Neuronal stem cell (in vitro differentiated cells): ENCODE results near the gene EPHA1.

Experiments used
- DNase-seq: peaks from one replicate; pipeline ENCODE4 v3.0.0-alpha.2; 2013; ENCODE audit warnings: low spot score
- H2AFZ ChIP-seq: one replicate; pipeline ENCODE4 v1.6.1; 2013; ENCODE audit warnings: mild to moderate bottlenecking, low read length, inconsistent platforms
- H2AK5ac ChIP-seq: 2 replicates; pipeline ENCODE4 v1.6.1; 2013; ENCODE audit warnings: low read depth, mild to moderate bottlenecking, inconsistent platforms, low read length, moderate library complexity, mixed read lengths
- H2BK120ac ChIP-seq: 2 replicates; pipeline ENCODE4 v1.6.1; 2013; ENCODE audit warnings: low read depth, mild to moderate bottlenecking, inconsistent platforms, low read length, moderate library complexity, mixed read lengths
- H2BK12ac ChIP-seq: one replicate; pipeline ENCODE4 v1.6.1; 2013; ENCODE audit warnings: low read length, inconsistent platforms
- H2BK15ac ChIP-seq: 2 replicates; pipeline ENCODE4 v1.6.1; 2013; ENCODE audit warnings: mild to moderate bottlenecking, low read length, inconsistent platforms, mixed read lengths
- H2BK5ac ChIP-seq: one replicate; pipeline ENCODE4 v1.6.1; 2013; ENCODE audit warnings: inconsistent platforms, mild to moderate bottlenecking, low read length, moderate library complexity
- H3K14ac ChIP-seq: one replicate; pipeline ENCODE4 v1.6.1; 2013; ENCODE audit warnings: low read length, inconsistent platforms
- H3K18ac ChIP-seq: 2 replicates; pipeline ENCODE4 v1.6.1; 2013; ENCODE audit warnings: low read length, inconsistent platforms
- H3K23ac ChIP-seq: 2 replicates; pipeline ENCODE4 v1.6.1; 2013; ENCODE audit warnings: low read depth, mild to moderate bottlenecking, mixed read lengths, low read length, inconsistent platforms; ENCODE audit not compliant: poor library complexity
- H3K27ac ChIP-seq: replicated peaks from 3 replicates; pipeline ENCODE4 v1.5.1; 2013; ENCODE audit warnings: low read length, inconsistent platforms
- H3K27me3 ChIP-seq, 3 experiments: 2 replicates each; pipeline ENCODE4 v1.6.1; 2013; ENCODE audit warnings: low read length in 3 of 3, mild to moderate bottlenecking in 2 of 3, inconsistent platforms in 1 of 3, low read depth in 1 of 3, mixed read lengths in 1 of 3, moderate library complexity in 1 of 3; ENCODE audit not compliant: control insufficient read depth in 3 of 3, insufficient read depth in 3 of 3
- H3K36me3 ChIP-seq, 2 donors: replicated peaks in 1 of 2; 2 replicates each; pipeline ENCODE4 v1.6.1; 2013; ENCODE audit warnings: low read length in 2 of 2; ENCODE audit not compliant: control insufficient read depth in 2 of 2, insufficient read depth in 2 of 2
- H3K4ac ChIP-seq: 2 replicates; pipeline ENCODE4 v1.6.1; 2013; ENCODE audit warnings: inconsistent platforms, mild to moderate bottlenecking, low read length, moderate library complexity
- H3K4me1 ChIP-seq, 2 donors: 1 replicate in 1 of 2; 2 replicates in 1 of 2; pipeline ENCODE4 v1.6.1; 2013; ENCODE audit warnings: low read length in 2 of 2, low read depth in 1 of 2; ENCODE audit not compliant: control insufficient read depth in 2 of 2, insufficient read depth in 1 of 2
- H3K4me2 ChIP-seq: one replicate; pipeline ENCODE4 v1.6.1; 2013; ENCODE audit warnings: mild to moderate bottlenecking, low read length, inconsistent platforms; ENCODE audit not compliant: insufficient read depth, poor library complexity, severe bottlenecking
- H3K4me3 ChIP-seq, 2 donors: 2 replicates each; pipeline ENCODE4 v1.5.1; 2013; ENCODE audit warnings: low read length in 2 of 2, mild to moderate bottlenecking in 2 of 2, inconsistent platforms in 1 of 2, moderate library complexity in 1 of 2
- H3K79me1 ChIP-seq: one replicate; pipeline ENCODE4 v1.6.1; 2013; ENCODE audit warnings: low read depth, mild to moderate bottlenecking, inconsistent platforms, low read length, moderate library complexity
- H3K9ac ChIP-seq: one replicate; pipeline ENCODE4 v1.6.1; 2013; ENCODE audit warnings: mild to moderate bottlenecking, low read depth, low read length, inconsistent platforms; ENCODE audit not compliant: poor library complexity
- H3K9me3 ChIP-seq, 2 donors: replicated peaks in 1 of 2; 2 replicates each; pipeline versions ENCODE3 to v1.6.1; 2013; ENCODE audit warnings: low read length in 2 of 2, mild to moderate bottlenecking in 2 of 2, inconsistent platforms in 1 of 2, low read depth in 1 of 2, mixed read lengths in 1 of 2, moderate library complexity in 1 of 2; ENCODE audit not compliant: control insufficient read depth in 2 of 2, insufficient read depth in 1 of 2
- H4K8ac ChIP-seq: one replicate; pipeline ENCODE4 v1.6.1; 2013; ENCODE audit warnings: low read depth, mild to moderate bottlenecking, inconsistent platforms, low read length, moderate library complexity
- H4K91ac ChIP-seq: one replicate; pipeline ENCODE4 v1.6.1; 2013; ENCODE audit warnings: low read length, low read depth, mild to moderate bottlenecking, inconsistent platforms; ENCODE audit not compliant: poor library complexity
- WGBS, 2 donors: extraction: QIAGEN DNeasy Blood & Tissue Kit; methylation state at CpG; one replicate each; pipeline ENCODE4 v1.1.7; 2013; ENCODE audit warnings: missing lambda C conversion rate in 2 of 2, mixed read lengths in 1 of 2; ENCODE audit not compliant: insufficient read length in 2 of 2, insufficient replicate concordance in 1 of 2; ENCODE audit errors: extremely low coverage in 2 of 2; 5-methylcytosine and 5-hydroxymethylcytosine counted together

EPHA1 gene

GRCh38 chr7:143382791-143383641, 25.6 kb downstream of the EPHA1 start:
- H3K4me3 ChIP-seq, result peak overlapping the region; percentile 39 to 76
- no peak overlapping the region for H2BK120ac ChIP-seq
- no peak overlapping the region for H3K27ac ChIP-seq
- H3K27me3 ChIP-seq, result no peaks in the 10 kb centered on the region
- peaks cover 7% of the 10 kb centered on the region for H3K79me1 ChIP-seq
- H2BK12ac ChIP-seq, result no peak overlapping the region
- no peak overlapping the region for H3K18ac ChIP-seq
- H2BK5ac ChIP-seq, result no peak overlapping the region
- WGBS, 2 donors, result no CpG with 5 or more reads among the region's 15 CpGs
- peak overlapping the region; percentile 40 for H2AK5ac ChIP-seq
- peak overlapping the region; percentile 12 for H3K4me2 ChIP-seq
- no peak overlapping the region for H2AFZ ChIP-seq
- H3K36me3 ChIP-seq, result peaks cover 13 to 47% of the 10 kb centered on the region in 2 donors
- no peak overlapping the region for H4K8ac ChIP-seq
- H3K23ac ChIP-seq, result no peak overlapping the region
- DNase-seq, result no peak
- H3K4me1 ChIP-seq, result peaks cover 16 to 19% of the 10 kb centered on the region in 2 donors
- peaks cover 0 to 2% of the 10 kb centered on the region in 2 donors for H3K9me3 ChIP-seq
- no peak overlapping the region for H4K91ac ChIP-seq
- no peak overlapping the region for H3K14ac ChIP-seq
- H2BK15ac ChIP-seq, result no peak overlapping the region
- H3K9ac ChIP-seq, result no peak overlapping the region
- no peak overlapping the region for H3K4ac ChIP-seq

- no peak overlapping the region for H3K4ac ChIP-seq
- peaks cover 0 to 2% of the 10 kb centered on the region in 2 donors for H3K9me3 ChIP-seq
- H2BK120ac ChIP-seq, result no peak overlapping the region
- peak overlapping the region; percentile 93 for H3K18ac ChIP-seq
- WGBS, 2 donors, result no CpG with 5 or more reads among the region's 21 CpGs
- peak overlapping the region; percentile 76 to 94 for H3K4me3 ChIP-seq
- H4K91ac ChIP-seq, result no peak overlapping the region
- H2BK5ac ChIP-seq, result peak overlapping the region; percentile 79
- H3K4me2 ChIP-seq, result peak overlapping the region; percentile 73
- H2BK12ac ChIP-seq, result no peak overlapping the region
- no peaks in the 10 kb centered on the region for H3K27me3 ChIP-seq
- no peak for DNase-seq
- peak overlapping the region; percentile 44 for H3K23ac ChIP-seq
- peak overlapping the region; percentile 96 for H2AFZ ChIP-seq
- no peak overlapping the region for H3K14ac ChIP-seq
- no peak overlapping the region for H3K27ac ChIP-seq
- peaks cover 8 to 39% of the 10 kb centered on the region in 2 donors for H3K36me3 ChIP-seq
- no peak overlapping the region for H4K8ac ChIP-seq
- H3K79me1 ChIP-seq, result peaks cover 4% of the 10 kb centered on the region
- H2BK15ac ChIP-seq, result no peak overlapping the region
- H3K9ac ChIP-seq, result peak overlapping the region; percentile 61
- peak overlapping the region; percentile 34 for H2AK5ac ChIP-seq
- peaks cover 16 to 19% of the 10 kb centered on the region in 2 donors for H3K4me1 ChIP-seq
Measured at GRCh38 chr7:143382126-143382790, 26.4 kb downstream of the EPHA1 start.

GRCh38 chr7:143381427-143382125, 27.1 kb downstream of the EPHA1 start:
- H2BK120ac ChIP-seq, result no peak overlapping the region
- WGBS, 2 donors, result no CpG with 5 or more reads among the region's 64 CpGs

More at GRCh38 chr7:143381427-143382125, 27.1 kb downstream of the EPHA1 start:
- no peaks in the 10 kb centered on the region for H3K27me3 ChIP-seq
- no peak overlapping the region for H3K14ac ChIP-seq
- peak overlapping the region; percentile 76 to 94 for H3K4me3 ChIP-seq
- peak overlapping the region; percentile 92 for H3K23ac ChIP-seq
- H3K9ac ChIP-seq, result peak overlapping the region; percentile 72
- peaks cover 0 to 2% of the 10 kb centered on the region in 2 donors for H3K9me3 ChIP-seq
- no peak for DNase-seq
- H3K4me1 ChIP-seq, result peaks cover 16 to 18% of the 10 kb centered on the region in 2 donors
- no peak overlapping the region for H4K8ac ChIP-seq
- no peak overlapping the region for H3K4ac ChIP-seq
- no peak overlapping the region for H2BK12ac ChIP-seq
- H2BK15ac ChIP-seq, result no peak overlapping the region
- peaks cover 8 to 32% of the 10 kb centered on the region in 2 donors for H3K36me3 ChIP-seq
- no peak overlapping the region for H4K91ac ChIP-seq
- H3K27ac ChIP-seq, result no peak overlapping the region
- peak overlapping the region; percentile 79 for H2BK5ac ChIP-seq
- H3K18ac ChIP-seq, result peak overlapping the region; percentile 93
- peaks cover 4% of the 10 kb centered on the region for H3K79me1 ChIP-seq
- H2AFZ ChIP-seq, result peak overlapping the region; percentile 96
- H2AK5ac ChIP-seq, result peak overlapping the region; percentile 34
- peak overlapping the region; percentile 73 for H3K4me2 ChIP-seq
